Measurements from ENCODE around the gene FOCAD.

Gene FOCAD

DNA sequence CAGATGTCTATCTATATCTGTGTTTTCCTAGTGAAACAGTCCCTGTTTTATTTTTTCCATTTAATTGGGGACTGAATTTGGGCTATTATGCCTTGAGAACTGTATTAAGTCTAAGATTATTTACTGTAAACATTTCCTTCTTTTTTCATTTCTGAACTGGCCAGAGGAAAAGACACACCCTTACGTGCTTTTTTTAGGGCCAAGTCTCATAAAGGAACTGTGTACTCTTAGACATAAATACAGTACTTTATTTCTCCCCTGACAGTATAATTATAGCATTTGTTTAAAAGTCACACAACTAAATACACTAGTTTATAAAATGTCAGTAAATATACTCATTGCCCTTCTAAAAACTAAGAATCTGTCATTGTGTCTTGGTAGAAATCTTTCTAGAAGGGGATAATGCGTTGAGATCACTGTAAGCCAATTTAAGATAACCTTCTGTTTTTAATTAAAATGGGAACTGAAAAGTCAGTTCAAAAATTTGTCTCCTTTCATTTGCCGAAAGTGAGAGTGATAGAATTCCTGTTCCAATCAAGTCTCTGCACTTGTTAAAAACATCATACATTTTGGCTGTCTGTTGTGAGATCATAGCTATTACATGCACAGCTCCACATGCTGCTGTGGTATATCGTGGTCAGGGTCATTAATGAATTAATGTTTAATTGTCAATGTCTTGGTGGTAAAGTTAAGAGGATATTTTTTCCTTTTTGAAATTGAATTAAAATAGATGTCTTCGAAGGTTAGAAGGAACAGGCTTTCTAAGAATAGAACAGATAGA is 132.1 kb downstream of the FOCAD start:
- no peak for DNase-seq
- H3K27me3 ChIP-seq (replicated peaks; ENCODE audit: control insufficient read depth, insufficient read depth, low read length, poor library complexity, severe bottlenecking): no peaks in the 10 kb centered on the region
- no peaks in the 10 kb centered on the region for H3K4me1 ChIP-seq (ENCODE audit: control insufficient read depth, insufficient read depth, low read length, poor library complexity, severe bottlenecking)
- H3K27ac ChIP-seq (ENCODE audit: insufficient read depth, low read length, poor library complexity, severe bottlenecking): no peak overlapping the region
- H3K9me3 ChIP-seq (ENCODE audit: control insufficient read depth, low read length): no peaks in the 10 kb centered on the region
- no peaks in the 10 kb centered on the region for H3K36me3 ChIP-seq (ENCODE audit: control insufficient read depth, insufficient read depth, low read length)
- no peak overlapping the region for H3K4me3 ChIP-seq (ENCODE audit: insufficient read depth, low read depth, low read length, poor library complexity, severe bottlenecking)

- H3K9me3 ChIP-seq (ENCODE audit: control insufficient read depth, low read length): no peaks in the 10 kb centered on the region
- no peak overlapping the region for H3K4me3 ChIP-seq (ENCODE audit: insufficient read depth, low read depth, low read length, poor library complexity, severe bottlenecking)
- no peak for DNase-seq
- no peaks in the 10 kb centered on the region for H3K36me3 ChIP-seq (ENCODE audit: control insufficient read depth, insufficient read depth, low read length)
- H3K4me1 ChIP-seq (ENCODE audit: control insufficient read depth, insufficient read depth, low read length, poor library complexity, severe bottlenecking): no peaks in the 10 kb centered on the region
- no peaks in the 10 kb centered on the region for H3K27me3 ChIP-seq (replicated peaks; ENCODE audit: control insufficient read depth, insufficient read depth, low read length, poor library complexity, severe bottlenecking)
- no peak overlapping the region for H3K27ac ChIP-seq (ENCODE audit: insufficient read depth, low read length, poor library complexity, severe bottlenecking)
Measured at GRCh38 chr9:20823051-20823450, 139.0 kb downstream of the FOCAD start.

DNA sequence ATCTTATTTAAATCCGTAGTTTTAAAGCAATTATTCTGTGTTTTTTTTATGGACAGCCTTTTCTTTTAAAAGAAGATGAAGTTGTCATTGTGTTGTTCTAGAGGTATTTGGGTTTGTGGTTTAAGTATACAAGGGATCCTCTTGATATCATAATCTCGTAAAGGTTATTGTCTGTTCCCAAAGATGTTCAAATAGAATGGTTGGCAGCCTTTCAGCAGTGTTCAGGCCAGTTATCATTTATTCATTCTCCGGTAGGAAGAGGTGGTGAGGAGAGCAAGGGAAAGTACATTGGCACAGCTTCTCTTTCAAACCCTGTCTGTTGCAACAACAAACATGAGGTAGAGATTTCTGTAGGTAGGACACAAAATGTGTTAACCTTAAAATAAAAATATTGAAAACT is 147.0 kb downstream of the FOCAD start:
- Histone ChIP-seq H3K36me3 (ENCODE audit: control insufficient read depth, insufficient read depth, low read length) (no peaks in the 10 kb centered on the region), H3K27me3 (replicated peaks; ENCODE audit: control insufficient read depth, insufficient read depth, low read length, poor library complexity, severe bottlenecking) (no peaks in the 10 kb centered on the region), H3K4me1 (ENCODE audit: control insufficient read depth, insufficient read depth, low read length, poor library complexity, severe bottlenecking) (no peaks in the 10 kb centered on the region), H3K27ac (ENCODE audit: insufficient read depth, low read length, poor library complexity, severe bottlenecking) (no peak overlapping the region), H3K4me3 (ENCODE audit: insufficient read depth, low read depth, low read length, poor library complexity, severe bottlenecking) (no peak overlapping the region), H3K9me3 (ENCODE audit: control insufficient read depth, low read length) (no peaks in the 10 kb centered on the region)
- no peak for DNase-seq

DNA sequence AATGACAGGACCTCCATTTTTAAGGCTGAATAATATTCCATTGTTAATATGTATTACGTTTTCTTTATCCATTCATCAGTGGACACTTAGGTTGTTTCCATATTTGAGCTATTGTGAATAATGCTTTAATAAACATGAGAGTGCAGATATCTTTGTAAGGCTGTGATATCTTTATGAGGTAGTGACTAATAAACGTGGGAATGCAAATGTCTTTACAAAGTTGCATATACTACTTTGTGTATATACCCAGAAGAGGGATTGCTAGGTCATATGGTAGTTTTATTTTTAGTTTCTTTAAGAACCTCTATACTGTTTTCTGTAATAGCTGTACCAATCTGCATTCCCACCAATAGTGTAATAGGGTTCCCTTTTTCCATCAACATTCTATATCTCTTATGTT is 148.7 kb downstream of the FOCAD start:
- H3K9me3 ChIP-seq (ENCODE audit: control insufficient read depth, low read length): no peaks in the 10 kb centered on the region
- no peak for DNase-seq
- H3K36me3 ChIP-seq (ENCODE audit: control insufficient read depth, insufficient read depth, low read length): no peaks in the 10 kb centered on the region
- H3K4me1 ChIP-seq (ENCODE audit: control insufficient read depth, insufficient read depth, low read length, poor library complexity, severe bottlenecking): no peaks in the 10 kb centered on the region
- H3K27ac ChIP-seq (ENCODE audit: insufficient read depth, low read length, poor library complexity, severe bottlenecking): no peak overlapping the region
- H3K4me3 ChIP-seq (ENCODE audit: insufficient read depth, low read depth, low read length, poor library complexity, severe bottlenecking): no peak overlapping the region
- H3K27me3 ChIP-seq (replicated peaks; ENCODE audit: control insufficient read depth, insufficient read depth, low read length, poor library complexity, severe bottlenecking): no peaks in the 10 kb centered on the region

GRCh38 chr9:20835377-20836286 is 151.6 kb downstream of the FOCAD start:
- H3K36me3 ChIP-seq (ENCODE audit: control insufficient read depth, insufficient read depth, low read length): no peaks in the 10 kb centered on the region
- H3K27me3 ChIP-seq (replicated peaks; ENCODE audit: control insufficient read depth, insufficient read depth, low read length, poor library complexity, severe bottlenecking): no peaks in the 10 kb centered on the region
- no peaks in the 10 kb centered on the region for H3K9me3 ChIP-seq (ENCODE audit: control insufficient read depth, low read length)
- H3K27ac ChIP-seq (ENCODE audit: insufficient read depth, low read length, poor library complexity, severe bottlenecking): no peak overlapping the region
- DNase-seq: no peak
- H3K4me1 ChIP-seq (ENCODE audit: control insufficient read depth, insufficient read depth, low read length, poor library complexity, severe bottlenecking): no peaks in the 10 kb centered on the region
- H3K4me3 ChIP-seq (ENCODE audit: insufficient read depth, low read depth, low read length, poor library complexity, severe bottlenecking): no peak overlapping the region

GRCh38 chr9:20837166-20837565 is 153.1 kb downstream of the FOCAD start:
- H3K4me3 ChIP-seq (ENCODE audit: insufficient read depth, low read depth, low read length, poor library complexity, severe bottlenecking): no peak overlapping the region
- no peak for DNase-seq
- H3K4me1 ChIP-seq (ENCODE audit: control insufficient read depth, insufficient read depth, low read length, poor library complexity, severe bottlenecking): no peaks in the 10 kb centered on the region
- H3K27ac ChIP-seq (ENCODE audit: insufficient read depth, low read length, poor library complexity, severe bottlenecking): no peak overlapping the region
- no peaks in the 10 kb centered on the region for H3K9me3 ChIP-seq (ENCODE audit: control insufficient read depth, low read length)
- no peaks in the 10 kb centered on the region for H3K36me3 ChIP-seq (ENCODE audit: control insufficient read depth, insufficient read depth, low read length)
- H3K27me3 ChIP-seq (replicated peaks; ENCODE audit: control insufficient read depth, insufficient read depth, low read length, poor library complexity, severe bottlenecking): no peaks in the 10 kb centered on the region

GRCh38 chr9:20838218-20838617 is 154.2 kb downstream of the FOCAD start:
- DNase-seq: no peak
- Histone ChIP-seq H3K36me3 (ENCODE audit: control insufficient read depth, insufficient read depth, low read length) (no peaks in the 10 kb centered on the region), H3K27ac (ENCODE audit: insufficient read depth, low read length, poor library complexity, severe bottlenecking) (no peak overlapping the region), H3K27me3 (replicated peaks; ENCODE audit: control insufficient read depth, insufficient read depth, low read length, poor library complexity, severe bottlenecking) (no peaks in the 10 kb centered on the region), H3K9me3 (ENCODE audit: control insufficient read depth, low read length) (no peaks in the 10 kb centered on the region), H3K4me3 (ENCODE audit: insufficient read depth, low read depth, low read length, poor library complexity, severe bottlenecking) (no peak overlapping the region), H3K4me1 (ENCODE audit: control insufficient read depth, insufficient read depth, low read length, poor library complexity, severe bottlenecking) (no peaks in the 10 kb centered on the region)

- Histone ChIP-seq H3K4me1 (ENCODE audit: control insufficient read depth, insufficient read depth, low read length, poor library complexity, severe bottlenecking) (no peaks in the 10 kb centered on the region), H3K27me3 (replicated peaks; ENCODE audit: control insufficient read depth, insufficient read depth, low read length, poor library complexity, severe bottlenecking) (no peaks in the 10 kb centered on the region), H3K4me3 (ENCODE audit: insufficient read depth, low read depth, low read length, poor library complexity, severe bottlenecking) (no peak overlapping the region), H3K27ac (ENCODE audit: insufficient read depth, low read length, poor library complexity, severe bottlenecking) (no peak overlapping the region), H3K9me3 (ENCODE audit: control insufficient read depth, low read length) (no peaks in the 10 kb centered on the region), H3K36me3 (ENCODE audit: control insufficient read depth, insufficient read depth, low read length) (no peaks in the 10 kb centered on the region)
- no peak for DNase-seq
Measured at GRCh38 chr9:20844916-20845315, 160.9 kb downstream of the FOCAD start.

DNA sequence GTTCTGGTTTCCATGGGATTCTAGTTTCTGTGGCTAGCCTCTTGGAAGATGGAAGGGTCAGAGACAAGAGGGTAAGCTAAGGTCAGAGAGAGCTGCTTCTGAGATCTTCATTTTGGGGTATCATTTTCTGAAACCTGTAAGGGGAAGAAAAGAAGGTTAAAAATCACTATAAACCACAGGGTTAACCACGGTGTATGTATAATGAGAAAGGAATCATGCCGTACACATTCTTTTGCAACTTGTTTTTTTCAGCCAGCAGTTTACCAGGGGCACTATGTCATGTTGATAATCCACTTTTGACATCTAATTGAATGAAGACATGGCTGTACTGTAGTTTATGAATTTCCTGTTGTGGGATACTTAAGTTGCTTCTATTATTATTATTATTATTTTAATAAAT is 164.4 kb downstream of the FOCAD start:
- Histone ChIP-seq H3K36me3 (ENCODE audit: control insufficient read depth, insufficient read depth, low read length) (no peaks in the 10 kb centered on the region), H3K27me3 (replicated peaks; ENCODE audit: control insufficient read depth, insufficient read depth, low read length, poor library complexity, severe bottlenecking) (no peaks in the 10 kb centered on the region), H3K4me1 (ENCODE audit: control insufficient read depth, insufficient read depth, low read length, poor library complexity, severe bottlenecking) (no peaks in the 10 kb centered on the region), H3K4me3 (ENCODE audit: insufficient read depth, low read depth, low read length, poor library complexity, severe bottlenecking) (no peak overlapping the region), H3K9me3 (ENCODE audit: control insufficient read depth, low read length) (no peaks in the 10 kb centered on the region), H3K27ac (ENCODE audit: insufficient read depth, low read length, poor library complexity, severe bottlenecking) (no peak overlapping the region)
- DNase-seq: no peak

- Histone ChIP-seq H3K4me3 (ENCODE audit: insufficient read depth, low read depth, low read length, poor library complexity, severe bottlenecking) (no peak overlapping the region), H3K9me3 (ENCODE audit: control insufficient read depth, low read length) (no peaks in the 10 kb centered on the region), H3K36me3 (ENCODE audit: control insufficient read depth, insufficient read depth, low read length) (no peaks in the 10 kb centered on the region), H3K27ac (ENCODE audit: insufficient read depth, low read length, poor library complexity, severe bottlenecking) (no peak overlapping the region), H3K4me1 (ENCODE audit: control insufficient read depth, insufficient read depth, low read length, poor library complexity, severe bottlenecking) (no peaks in the 10 kb centered on the region), H3K27me3 (replicated peaks; ENCODE audit: control insufficient read depth, insufficient read depth, low read length, poor library complexity, severe bottlenecking) (no peaks in the 10 kb centered on the region)
- DNase-seq: no peak
Measured at GRCh38 chr9:20853866-20854265, 169.8 kb downstream of the FOCAD start.

Data from effector memory CD4-positive, alpha-beta T cell (primary cell).